Effector CD4-positive, alpha-beta T cell (primary cell): ENCODE measurements around the gene ANXA5.
"Not testable (repeated sequence)": the region's sequence is repeated elsewhere in the genome, so short reads cannot be mapped to it uniquely, and the experiment has no call there.

Experiments used
- DNase-seq: peaks from one replicate; pipeline ENCODE4 v3.0.0-alpha.2; 2020

Gene ANXA5

DNA sequence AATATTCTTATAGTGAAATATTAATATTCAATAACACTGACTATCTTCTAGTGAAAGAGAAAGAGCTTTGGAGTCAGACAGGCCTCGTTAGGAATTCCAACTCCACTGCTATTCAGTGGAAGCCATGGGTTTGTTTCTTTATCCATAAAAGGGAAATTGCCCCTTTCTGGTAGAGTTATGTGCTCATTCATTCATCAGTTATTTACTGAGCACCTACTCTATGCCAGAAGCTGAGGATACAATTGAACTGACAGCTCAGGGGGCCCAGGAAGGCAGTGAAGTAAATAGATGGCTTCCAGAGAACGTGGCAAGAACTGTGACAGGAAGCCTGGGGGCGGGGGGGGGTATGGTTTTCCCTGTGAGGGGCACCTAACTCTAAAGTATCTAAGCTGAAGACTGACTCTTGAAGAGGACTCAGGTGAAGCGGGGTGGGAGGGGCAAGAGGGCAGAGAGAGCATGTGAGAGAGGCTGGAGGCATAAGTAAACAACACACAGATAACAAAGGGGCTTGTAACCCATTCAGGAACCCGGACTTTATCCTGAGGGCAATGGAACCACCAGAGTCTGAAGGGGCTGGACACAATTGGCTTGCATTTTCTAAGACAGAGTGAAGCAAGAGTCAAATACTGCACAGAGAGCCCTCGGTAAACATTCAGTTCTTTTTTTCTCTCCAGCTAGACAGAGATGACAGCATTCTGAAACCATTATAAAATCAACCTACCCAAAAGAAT is 20.3 kb downstream of the ANXA5 start:
- no peak for DNase-seq

DNA sequence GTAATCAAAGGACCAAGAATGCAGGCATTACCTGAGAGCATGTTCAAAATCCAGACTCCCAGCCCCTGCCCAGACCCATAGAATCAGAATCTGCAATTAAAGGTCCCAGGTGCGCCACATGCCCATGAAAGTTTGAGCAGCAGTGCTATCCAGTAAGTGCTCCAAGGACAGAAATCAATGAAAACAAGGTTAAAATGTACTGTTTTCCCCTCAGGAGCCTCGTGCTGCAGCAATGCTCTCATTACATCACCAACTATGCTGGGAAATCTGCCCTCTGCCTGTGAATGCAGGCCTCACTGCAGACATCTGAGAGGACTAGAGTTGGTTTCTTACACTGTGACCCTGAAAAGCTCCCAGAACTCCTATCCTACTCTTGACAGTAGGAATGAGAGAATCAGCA is 21.1 kb downstream of the ANXA5 start:
- no peak for DNase-seq

DNA sequence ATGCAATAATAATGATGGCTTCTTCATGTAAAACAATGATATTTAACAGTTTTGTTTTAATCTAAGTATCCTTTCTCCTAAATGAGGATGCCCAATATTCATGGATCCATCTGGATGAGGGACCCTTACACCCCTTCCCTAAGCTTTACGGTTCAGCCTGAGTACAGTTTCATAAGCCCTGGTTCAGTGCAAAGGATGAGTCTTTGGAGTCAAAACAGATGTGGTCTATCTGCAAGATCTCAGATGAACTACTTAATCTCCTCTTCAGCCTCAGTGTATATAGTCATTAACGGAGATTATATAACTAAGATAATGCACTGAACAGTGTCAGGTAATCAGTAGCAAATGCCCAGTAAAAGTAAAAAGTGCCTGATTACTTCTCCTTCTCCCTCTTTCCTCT is 22.1 kb downstream of the ANXA5 start:
- no peak for DNase-seq

DNA sequence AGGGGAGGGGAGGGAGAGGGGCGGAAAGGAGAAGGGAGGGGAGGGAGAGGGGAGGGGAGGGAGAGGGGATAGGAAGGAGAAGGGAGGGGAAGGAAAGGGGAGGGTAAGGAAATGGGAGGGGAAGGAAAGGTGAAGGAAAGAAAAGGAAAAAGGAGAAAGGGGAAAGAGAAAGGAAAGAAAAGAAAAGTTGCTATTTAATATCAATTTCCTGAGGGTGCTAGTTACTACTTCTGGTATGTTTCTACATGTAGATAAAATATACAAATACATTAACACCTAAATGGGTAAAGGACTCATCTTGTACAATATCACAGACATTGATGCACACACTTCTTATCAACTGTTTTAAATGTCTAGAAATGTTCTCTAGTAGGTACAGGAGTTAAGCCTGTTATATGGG is 22.6 kb downstream of the ANXA5 start:
- no peak for DNase-seq

DNA sequence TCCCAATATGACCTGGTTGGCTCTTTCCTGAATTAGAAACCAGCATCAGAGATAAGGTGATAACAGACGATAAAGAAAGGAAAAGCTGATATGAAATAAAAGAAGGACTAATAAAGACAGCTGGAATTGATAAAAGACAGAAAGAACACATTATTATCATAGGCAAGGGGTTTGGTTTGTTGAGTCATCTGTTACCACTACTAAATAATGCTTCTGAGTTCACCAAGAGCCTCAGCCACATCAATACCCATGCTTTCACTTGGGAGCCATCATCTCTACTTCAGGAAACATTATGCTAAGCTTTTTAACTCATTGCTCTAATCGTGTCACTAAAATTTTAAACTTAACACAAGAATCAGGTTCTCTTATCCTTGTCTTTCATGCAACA is 27.6 kb downstream of the ANXA5 start:
- DNase-seq = no peak

DNA sequence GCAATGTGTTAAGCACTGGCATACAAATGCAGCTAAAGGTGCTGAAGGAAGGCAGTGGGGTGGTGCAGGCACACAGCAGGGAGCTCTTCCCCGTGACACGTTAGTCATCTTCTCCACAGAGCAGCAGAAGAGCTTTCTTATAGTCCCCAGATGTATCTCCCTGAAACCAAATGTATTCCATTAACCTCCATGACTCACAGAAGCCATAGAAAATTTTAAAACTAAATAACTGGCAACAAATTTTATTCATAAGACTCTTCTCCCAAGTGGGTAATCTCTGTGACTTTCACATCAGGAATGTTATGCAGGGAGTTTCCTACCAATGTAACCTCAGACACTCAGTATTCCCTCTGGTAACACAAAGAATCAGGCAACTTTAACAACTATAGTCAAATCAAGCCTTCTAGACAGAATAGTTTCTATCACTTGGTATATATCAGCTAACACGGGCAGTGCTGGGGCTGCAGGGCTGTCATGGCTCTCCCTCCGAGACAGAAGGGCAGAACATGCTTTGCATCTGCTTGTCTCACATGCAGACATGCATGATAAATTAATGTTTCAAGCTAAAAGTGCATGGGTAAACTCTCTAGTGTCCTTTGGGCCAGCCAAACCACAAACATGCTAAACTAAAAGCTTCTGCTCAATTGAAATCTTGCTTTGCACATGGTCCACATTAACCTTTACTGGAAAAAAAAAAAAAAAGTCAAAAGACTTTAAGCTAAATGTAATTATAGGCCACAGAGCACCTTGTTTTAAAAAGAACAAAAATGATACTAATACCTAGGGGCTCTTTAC is 28.2 kb downstream of the ANXA5 start:
- DNase-seq = no peak

DNA sequence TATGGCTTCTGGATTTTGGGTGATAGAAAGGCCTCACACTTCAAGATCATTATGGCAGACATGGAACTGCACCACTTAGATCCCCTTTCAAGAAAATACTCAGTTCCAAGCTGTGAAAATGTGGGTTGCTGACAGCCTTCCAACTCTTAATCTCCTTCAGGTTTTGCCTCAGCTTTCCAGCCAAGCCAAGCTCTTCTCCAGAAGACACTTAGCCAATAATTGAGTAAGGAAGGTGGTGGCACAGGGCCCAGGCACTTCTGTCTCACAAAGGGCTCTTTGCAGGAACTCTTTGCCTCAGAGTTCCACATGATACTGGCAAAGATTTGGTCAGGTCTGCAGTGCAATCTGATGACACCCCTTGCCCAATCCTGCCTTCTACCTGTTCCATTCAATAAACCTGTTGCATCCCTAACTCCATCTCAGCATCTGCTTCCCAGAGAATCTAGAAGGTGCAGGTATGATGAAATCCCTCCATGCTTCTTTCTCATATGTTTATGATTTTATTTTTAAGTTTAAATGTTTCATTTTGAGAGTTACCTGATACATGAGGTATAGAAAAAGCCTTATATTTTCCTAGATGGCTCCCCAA is 30.6 kb downstream of the ANXA5 start:
- DNase-seq = no peak

DNA sequence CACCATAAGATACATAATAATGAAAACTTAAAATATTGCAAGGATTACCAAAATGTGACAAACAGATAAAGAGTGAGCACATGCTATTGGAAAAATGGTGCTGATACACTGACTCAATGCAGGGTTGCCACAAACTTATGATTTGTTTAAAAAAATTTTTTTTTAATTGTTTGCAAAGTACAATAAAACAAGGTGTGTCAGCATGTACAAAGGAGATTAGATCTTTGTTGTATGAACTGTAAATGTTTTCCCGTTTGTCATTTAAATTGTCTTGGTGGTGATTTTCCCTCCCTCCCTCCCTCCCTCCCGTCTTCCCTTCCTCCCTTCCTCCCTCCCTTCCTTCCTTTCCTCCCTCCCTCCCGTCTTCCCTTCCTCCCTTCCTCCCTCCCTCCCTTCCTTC is 31.4 kb downstream of the ANXA5 start:
- no peak for DNase-seq

DNA sequence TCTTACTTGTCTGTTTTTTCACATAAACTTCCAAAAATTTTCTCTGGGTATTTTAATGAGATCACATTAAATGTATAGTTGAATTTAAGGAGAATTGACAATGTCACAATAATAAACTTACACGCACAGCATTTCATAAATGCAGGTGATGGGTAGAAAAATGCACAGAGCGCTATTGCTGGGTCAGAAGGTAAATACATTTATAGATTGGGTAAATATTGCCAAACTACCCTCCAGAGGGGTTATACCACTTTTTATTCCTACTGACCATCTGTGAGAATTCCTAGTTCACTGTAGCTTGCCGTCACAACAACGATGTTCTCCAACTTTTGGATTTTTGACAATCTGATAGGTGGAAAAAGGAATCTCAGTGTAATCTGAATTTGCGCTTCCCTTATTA is 34.6 kb downstream of the ANXA5 start:
- DNase-seq = no peak

DNA sequence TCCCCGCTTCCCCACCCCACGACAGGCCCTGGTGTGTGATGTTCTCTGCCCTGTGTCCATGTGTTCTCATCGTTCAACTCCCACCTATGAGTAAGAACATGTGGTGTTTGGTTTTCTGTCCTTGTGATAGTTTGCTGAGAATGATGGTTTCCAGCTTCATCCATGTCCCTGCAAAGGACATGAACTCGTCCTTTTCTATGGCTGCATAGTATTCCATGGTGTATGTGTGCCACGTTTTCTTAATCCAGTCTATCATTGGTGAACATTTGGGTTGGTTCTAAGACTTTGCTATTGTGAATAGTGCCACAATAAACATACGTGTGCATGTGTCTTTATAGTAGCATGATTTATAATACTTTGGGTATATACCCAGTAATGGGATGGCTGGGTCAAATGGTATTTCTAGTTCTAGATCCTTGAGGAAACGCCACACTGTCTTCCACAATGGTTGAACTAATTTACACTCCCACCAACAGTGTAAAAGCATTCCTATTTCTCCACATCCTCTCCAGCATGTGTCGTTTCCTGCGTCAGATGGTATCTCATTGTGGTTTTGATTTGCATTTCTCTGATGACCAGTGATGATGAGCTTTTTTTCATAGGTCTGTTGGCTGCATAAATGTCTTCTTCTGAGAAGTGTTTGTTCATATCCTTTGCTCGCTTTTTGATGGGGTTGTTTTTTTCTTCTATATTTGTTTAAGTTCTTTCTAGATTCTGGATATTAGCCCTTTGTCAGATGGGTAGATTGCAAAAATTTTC is 36.4 kb downstream of the ANXA5 start:
- DNase-seq = not testable (repeated sequence)

DNA sequence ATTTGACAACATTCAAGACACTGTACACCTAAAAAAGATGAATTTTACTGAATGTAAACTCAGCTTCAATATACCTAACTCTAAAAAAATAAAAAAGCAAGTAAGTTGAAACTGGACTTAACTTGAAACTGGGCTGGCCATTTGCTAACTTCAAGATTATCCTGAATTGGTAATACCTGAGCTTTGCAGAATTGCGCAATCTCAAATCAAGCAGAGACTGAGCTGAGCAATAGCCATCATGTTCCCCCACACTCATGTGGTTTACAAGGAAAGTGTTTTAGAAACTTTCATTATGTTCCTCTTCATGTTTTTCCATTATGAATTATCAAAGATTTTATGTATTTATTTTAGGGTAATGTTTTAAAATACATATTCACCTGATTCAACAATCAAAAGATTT is 38.7 kb downstream of the ANXA5 start:
- DNase-seq = no peak

DNA sequence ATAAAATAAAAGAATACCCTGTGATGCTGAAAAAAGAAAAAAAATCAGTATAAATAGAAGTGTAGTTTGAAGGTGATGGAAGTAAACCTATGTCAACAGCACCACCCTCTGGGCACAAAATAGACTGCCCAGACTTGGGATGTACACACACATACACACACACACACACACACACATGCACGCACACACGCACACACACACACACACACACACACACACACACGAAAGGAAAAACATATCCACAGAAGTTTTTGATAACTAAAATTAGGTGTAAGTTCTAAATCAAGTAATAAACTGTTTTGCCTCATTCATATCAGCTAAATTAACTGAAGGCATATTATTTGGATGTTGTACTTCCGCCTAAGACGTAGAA is 40.5 kb downstream of the ANXA5 start:
- DNase-seq = no peak

DNA sequence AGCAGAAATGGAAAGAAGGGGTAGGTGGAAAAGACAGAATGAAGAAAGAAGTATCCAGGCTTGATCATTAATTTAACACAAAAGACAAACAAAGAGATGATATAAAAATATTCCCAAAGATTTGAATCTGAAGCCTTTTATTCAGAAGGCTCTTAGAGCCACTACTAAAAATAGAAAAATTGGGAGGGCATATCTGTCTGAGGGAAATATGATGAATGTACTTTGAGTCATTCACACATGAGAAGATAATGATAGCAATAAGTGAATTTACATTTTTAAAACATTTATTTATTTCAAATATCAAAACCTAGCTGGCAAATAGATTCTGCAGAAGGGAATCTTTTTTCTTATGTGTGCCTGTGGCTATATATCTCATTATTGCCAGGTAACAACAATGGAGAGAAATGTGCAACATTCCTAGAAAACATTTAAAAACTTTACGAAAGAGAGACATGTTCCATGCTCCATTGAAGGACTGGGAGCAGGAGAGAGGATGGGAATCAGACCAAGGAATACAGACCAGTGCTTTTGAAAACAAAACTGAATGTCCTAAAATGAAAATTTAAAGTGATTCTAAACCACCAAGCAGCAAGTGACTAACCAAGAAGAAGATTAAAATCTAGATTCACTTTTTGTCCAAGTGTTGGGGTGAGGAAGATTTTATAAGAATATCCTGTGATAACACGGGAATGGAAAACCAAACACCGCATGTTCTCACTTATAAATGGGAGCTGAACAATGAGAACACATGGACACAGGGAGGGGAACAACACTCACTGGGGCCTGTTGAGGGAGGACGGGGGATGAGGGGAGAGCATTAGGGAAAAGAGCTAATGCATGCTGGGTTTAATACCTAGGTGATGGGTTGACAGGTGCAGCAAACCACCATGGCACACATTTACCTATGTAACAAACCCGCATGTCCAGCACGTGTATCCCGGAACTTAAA is 41.2 kb downstream of the ANXA5 start:
- no peak for DNase-seq

DNA sequence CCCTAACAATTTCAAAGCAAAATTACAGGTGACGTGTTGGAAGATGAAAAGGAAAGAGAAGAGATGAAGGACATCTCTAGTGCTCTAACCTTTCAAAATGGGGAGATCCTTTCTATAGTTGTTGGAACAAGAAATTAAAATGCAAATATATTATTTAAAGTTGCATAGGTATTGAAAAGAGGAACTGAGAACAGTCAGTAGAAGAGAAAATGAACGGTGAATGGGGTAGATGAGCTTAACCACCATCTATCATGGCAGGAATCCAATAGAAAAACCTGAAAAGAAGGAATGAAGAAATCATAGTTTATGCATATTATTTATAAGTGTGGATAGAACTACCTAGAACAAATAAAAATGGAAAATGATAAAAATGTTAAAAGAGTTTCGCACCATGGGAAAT is 42.0 kb downstream of the ANXA5 start:
- DNase-seq = no peak

DNA sequence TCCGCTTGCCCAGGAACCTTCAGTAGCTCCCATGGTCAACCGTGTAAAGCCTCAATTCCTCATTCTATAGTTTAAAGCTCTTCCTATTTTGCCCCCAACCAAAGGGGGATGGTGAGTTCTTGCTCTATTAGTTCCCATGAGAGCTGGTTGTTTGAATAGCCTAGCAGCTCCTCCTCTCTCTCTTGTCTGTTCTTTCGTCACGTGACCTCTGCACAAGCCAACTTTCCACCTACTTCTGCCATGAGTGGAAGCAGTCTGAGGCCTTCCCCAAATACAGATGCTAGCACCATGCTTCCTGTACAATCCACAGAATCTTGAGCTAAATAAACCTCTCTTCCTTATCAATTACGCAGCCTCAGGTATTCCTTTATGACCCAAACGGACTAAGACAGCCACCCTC is 42.8 kb downstream of the ANXA5 start:
- no peak for DNase-seq

DNA sequence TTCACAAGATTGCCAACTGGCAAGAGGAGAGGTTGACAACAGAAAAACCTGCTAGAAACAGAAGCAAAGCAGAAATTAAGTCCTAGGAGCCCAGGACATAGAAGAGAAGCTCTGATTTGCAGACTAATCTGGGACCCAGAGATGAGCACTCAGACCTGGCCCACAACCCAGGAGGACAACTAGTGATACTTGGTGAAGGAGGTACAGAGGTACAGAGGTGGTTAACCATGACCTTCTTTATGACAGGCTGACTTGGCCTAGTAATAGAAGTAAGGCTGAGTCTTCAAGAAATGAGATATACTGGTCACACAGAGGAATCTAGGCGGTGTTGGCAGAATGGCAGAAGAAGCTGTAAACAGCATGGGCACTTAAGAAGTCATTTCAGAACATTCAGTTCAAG is 43.6 kb downstream of the ANXA5 start:
- DNase-seq = no peak

DNA sequence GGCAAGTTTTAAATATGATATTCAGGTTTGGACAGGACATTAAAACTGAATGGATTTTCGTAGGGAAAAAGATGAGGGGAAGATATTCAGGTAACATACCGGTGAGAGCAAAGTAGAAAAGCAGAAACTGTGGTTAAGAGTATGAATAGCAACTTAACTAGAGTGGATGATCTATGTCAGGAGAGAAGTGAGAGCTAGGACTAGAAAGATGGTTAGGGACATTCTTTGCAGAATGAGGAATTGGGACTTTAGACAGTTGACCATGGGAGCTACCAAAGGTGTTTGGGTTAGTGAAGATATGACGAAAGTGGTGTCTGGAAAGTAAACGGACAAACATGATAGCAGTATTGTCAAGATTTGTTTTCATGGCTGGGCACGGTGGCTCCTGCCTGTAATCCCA is 45.2 kb downstream of the ANXA5 start:
- no peak for DNase-seq

DNA sequence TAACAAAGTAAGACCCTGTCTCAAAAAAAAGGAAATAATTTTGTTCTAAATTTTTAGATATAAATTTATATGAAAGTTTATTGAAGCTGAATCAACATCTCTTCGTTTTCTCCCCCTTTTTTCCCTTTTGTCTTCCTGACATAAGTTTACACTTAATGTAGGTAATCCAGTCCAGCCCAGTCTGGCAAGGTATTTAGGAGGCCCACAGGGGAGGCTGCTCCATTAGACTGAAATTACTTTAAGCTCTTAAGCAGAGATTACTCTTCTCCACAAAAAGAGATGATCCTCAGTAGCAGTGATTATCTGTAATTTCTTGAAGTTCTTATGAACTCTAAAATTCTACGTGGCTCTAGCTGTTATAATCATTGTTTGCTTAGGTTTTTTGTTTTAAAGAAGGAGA is 46.0 kb downstream of the ANXA5 start:
- no peak for DNase-seq

DNA sequence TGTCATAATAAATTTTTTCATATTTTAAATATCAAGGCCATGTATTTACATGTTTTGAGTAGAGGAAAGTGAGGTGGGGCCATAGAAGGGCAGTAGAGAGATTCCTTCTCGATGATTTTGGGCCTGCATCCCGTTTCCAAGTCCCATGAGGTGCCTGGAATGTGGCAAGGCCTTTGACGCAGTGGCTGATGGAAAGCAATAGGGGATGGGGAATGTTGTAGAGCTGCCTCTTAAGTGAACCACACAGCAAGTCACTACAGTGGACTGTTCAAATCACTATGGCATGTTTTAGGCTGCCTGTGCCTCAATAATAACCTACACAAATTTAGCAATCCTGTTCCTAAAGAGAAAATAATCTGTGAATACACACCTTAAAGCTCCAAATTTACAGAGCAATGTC is 48.3 kb downstream of the ANXA5 start:
- DNase-seq = no peak

DNA sequence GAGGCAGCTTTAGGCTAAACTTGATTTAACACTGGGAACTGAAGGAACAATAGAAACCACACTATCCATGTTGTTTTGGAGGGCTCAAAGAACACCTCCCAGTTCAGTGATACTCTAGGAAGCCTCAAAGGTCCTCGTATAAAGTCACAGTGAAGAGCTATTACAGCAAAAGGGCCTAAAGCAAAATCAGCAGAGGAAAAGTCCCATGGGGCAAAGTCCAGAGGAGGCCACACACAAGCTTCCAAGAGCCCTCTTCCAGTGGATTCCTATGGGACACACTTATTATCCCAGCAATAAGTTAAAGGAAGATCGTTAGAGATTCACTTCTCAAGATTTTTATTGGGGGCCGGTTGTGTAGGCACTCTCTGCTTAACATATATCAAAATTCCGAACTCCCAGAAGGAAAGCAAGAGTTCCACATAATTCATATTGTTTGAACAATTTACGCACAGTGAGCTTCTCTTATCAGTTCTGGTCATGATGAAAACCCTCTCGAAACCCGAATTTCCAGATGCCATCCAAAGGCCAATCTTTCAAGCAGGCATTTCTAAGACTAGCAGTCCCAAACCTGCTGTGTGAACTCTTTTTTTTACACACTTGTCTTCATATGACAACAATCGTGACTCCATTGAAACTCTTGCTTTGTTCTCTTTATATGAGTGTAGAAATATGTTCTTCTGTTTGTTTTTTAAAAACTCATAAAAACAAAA is 53.7 kb downstream of the ANXA5 start:
- DNase-seq = no peak

DNA sequence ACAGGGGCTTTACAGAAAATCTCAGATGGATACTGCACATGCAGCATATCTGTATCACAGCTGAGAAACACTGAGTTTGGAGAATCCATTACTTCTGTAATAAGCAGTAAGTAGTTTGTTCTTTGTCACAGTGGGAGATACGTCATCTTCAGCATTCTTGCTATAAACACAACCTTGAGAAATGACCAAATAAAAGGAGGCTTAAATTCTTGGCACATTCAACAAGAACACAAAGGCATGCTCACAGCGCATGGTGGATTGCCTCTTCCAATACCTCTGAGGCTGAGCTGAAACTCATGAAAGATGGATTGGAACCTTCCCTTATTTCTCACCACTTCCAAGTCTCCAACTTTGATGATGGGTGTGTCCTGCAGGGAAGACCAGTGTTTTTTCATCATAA is 54.5 kb downstream of the ANXA5 start:
- DNase-seq = no peak

DNA sequence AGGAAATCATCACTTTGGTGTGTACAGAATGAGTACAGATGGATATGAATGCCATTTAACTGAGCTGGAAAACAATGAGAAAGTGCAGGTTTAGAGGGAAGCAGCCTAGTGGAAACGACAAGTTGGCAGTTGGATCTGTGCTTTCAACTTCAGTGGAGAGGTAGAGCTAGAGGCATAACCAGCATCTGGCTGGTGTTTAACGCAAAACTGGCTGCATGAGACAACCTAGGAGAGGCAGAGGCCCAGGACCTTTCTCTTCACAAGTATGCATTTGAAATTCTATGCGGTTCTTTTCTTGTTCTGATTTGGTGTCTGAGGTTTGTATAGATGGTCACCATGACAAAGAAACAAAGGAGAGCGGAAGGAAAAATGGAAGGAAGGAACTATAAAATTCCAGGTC is 63.1 kb downstream of the ANXA5 start:
- DNase-seq = no peak
